NCI-H446 (cell line): ENCODE results near the gene TSSC4.

ENCODE experiments used
- DNase-seq, 2 experiments: peaks; one replicate each; lab custom pipeline; 2025; lab: John Stamatoyannopoulos, UW

The TSSC4 gene

GRCh38 chr11:2434506-2435255 lies 34.1 kb downstream of the TSSC4 start:
- no peak for DNase-seq

- DNase-seq: no peak
Observed at GRCh38 chr11:2435288-2436012, 34.9 kb downstream of the TSSC4 start.

GRCh38 chr11:2436013-2436520 lies 35.5 kb downstream of the TSSC4 start:
- no peak for DNase-seq

GRCh38 chr11:2436521-2437031 lies 36.0 kb downstream of the TSSC4 start:
- DNase-seq: no peak

GRCh38 chr11:2437516-2437915 lies 37.0 kb downstream of the TSSC4 start:
- DNase-seq: no peak

- no peak for DNase-seq
Observed at GRCh38 chr11:2439820-2440219, 39.3 kb downstream of the TSSC4 start.

GRCh38 chr11:2440646-2441045 lies 40.1 kb downstream of the TSSC4 start:
- DNase-seq: no peak

GRCh38 chr11:2441171-2441570 lies 40.6 kb downstream of the TSSC4 start:
- no peak for DNase-seq

- DNase-seq: no peak
Observed at GRCh38 chr11:2442589-2442988, 42.0 kb downstream of the TSSC4 start.

GRCh38 chr11:2443406-2443805 lies 42.9 kb downstream of the TSSC4 start:
- no peak for DNase-seq

GRCh38 chr11:2443881-2444820 lies 43.6 kb downstream of the TSSC4 start, which contains the start of gene TRPM5:
Gene TRPM5 (minus strand): TSS chr11:2444514. CDS start chr11:2423036, 21,478 bp downstream.
- DNase-seq: no peak

GRCh38 chr11:2444821-2445745 lies 44.5 kb downstream of the TSSC4 start, which contains the start of gene KCNQ1:
Gene KCNQ1 (plus strand): TSS chr11:2445008. CDS start chr11:2445099, 91 bp downstream.
- DNase-seq: no peak

GRCh38 chr11:2445746-2446551 lies 45.4 kb downstream of the TSSC4 start:
- DNase-seq: no peak

- no peak for DNase-seq
Observed at GRCh38 chr11:2446590-2447252, 46.2 kb downstream of the TSSC4 start.

- DNase-seq: no peak
Observed at GRCh38 chr11:2447253-2447950, 46.9 kb downstream of the TSSC4 start.

- DNase-seq: no peak
Observed at GRCh38 chr11:2447951-2448650, 47.6 kb downstream of the TSSC4 start.

- DNase-seq: no peak
Observed at GRCh38 chr11:2448661-2449547, 48.4 kb downstream of the TSSC4 start.
